ENCODE results near the gene NPAS3. TPM values are rescaled to one million over a fixed set of nuclear protein-coding genes. Genes with fewer than 3 reads are reported as not detected.

Gene NPAS3
- total and polyA plus RNA-seq, 2 of the 13 experiments (the other 11 are each of a cell fraction or from before 2014, with no cell fraction given): not detected

- TF ChIP-seq PRDM15 (CRISPR knock-in tag; IDR thresholded peaks at IDR 0.05) (no peak), MLX (CRISPR knock-in tag; IDR thresholded peaks at IDR 0.05) (no peak), ZNF597 (CRISPR knock-in tag; IDR thresholded peaks at IDR 0.05) (no peak), ZNF737 (CRISPR knock-in tag; IDR thresholded peaks at IDR 0.05; ENCODE audit: borderline replicate concordance) (no peak), GLMP (CRISPR knock-in tag; IDR thresholded peaks at IDR 0.05; ENCODE audit: borderline replicate concordance) (no peak), CENPX (CRISPR knock-in tag; IDR thresholded peaks at IDR 0.05) (no peak), TOE1 (CRISPR knock-in tag; IDR thresholded peaks at IDR 0.05) (no peak)
Measured at GRCh38 chr14:33532553-33532952, 593.9 kb downstream of the NPAS3 start (continued).

Data from HepG2 (cell line).